GM12801 (cell line): Measurements from ENCODE around the gene GAB4.

Experiments used
- CTCF ChIP-seq: IDR thresholded peaks from one replicate; pipeline ENCODE4 v1.5.1; 2011; ENCODE audit warnings: control low read depth; ENCODE audit not compliant: insufficient read length; ENCODE audit errors: extremely low read depth

The GAB4 gene

DNA sequence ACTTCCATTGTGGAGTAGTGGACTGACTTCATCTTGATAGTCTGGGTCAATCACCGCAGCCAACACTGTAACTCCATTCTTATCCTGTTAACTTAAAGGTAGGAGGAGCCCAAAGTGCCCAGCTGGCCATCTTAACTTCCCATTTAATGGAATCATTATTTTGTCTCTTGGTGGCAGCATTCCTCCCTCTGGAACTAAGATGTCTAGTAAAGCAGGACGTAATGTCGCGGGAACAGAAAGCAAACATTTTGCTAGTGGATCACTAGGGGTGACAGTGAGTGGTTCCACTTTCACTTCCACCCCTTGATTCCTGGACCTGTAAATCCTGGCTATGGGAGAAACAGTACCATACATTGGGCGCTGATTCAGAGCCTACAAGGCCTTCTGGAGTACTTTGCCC, 71.4 kb downstream of the GAB4 start:
- TF ChIP-seq CTCF: no peak

DNA sequence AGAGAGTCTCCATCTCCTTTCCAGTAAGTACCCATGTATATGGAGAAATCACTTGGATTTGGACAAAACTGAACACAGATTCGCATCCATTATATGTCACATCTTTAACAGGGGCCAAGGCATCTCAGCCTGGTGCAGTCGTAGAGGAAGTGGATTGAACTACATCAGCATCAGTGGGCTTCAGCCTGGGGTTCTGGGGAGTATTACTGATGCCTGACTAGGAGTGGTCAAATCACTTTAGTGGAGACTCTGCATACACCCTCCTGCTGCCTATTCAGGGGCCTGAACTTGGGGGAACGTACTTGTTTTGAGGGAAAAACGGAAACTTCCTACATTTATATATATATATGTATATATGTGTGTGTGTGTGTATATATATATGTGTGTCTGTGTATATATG, 72.8 kb downstream of the GAB4 start:
- no peak for TF ChIP-seq CTCF

GRCh38 chr22:16933291-16934282, 74.4 kb downstream of the GAB4 start:
- TF ChIP-seq CTCF: no peak

- TF ChIP-seq CTCF: no peak
Measured at GRCh38 chr22:16932577-16932976, 75.4 kb downstream of the GAB4 start.

DNA sequence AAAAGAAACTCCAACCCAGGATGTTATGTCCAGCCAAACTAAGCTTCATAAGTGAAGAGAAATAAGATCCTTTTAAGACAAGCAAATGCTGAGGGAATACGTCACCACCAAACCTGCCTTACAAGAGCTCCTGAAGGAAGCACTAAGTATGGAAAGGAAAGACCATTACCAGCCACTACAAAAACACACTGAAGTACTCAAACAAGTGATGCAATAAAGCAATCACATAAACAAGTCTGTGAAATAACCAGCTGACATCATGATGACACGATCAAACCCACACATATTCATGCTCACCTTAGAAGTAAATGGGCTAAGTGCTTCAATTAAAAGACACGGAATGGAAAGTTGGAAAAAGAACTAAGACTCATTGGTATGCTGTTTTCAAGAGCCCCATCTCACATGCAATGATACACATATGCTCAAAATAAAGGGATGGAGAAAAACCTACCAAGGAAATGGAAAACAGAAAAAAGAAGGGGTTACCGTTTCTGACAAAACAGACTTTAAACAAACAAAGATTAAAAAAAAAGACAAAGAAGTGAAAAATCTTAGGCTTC, 82.5 kb downstream of the GAB4 start:
- no peak for TF ChIP-seq CTCF

DNA sequence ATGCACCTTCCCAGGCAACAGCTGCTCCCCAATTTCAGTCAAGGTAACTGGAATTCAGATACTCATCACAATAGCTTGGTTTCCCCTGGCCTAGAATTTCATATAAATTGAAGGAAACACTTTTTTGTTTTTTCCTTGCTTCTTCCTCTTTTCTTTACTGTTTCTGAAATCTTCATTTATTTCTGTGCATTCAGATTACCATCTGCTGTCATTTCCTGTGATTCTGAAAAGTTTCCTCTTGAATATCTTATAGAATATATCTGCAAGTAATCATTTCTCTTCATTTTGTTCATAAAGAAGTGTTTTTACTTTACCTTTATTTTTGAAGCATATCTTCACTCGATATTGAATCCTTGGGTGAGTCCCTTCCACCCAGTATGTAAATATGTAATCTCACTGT, 85.3 kb downstream of the GAB4 start:
- TF ChIP-seq CTCF: no peak

- no peak for TF ChIP-seq CTCF
Measured at GRCh38 chr22:16922076-16922475, 85.9 kb downstream of the GAB4 start.
